NCI-H1694 treated with DMSO at 0.1 percent for 48 hours (cell line): ENCODE data around the gene ABCG8.

ENCODE experiments used
- DNase-seq: peaks from one replicate; lab custom pipeline; 2025; lab: John Stamatoyannopoulos, UW

ABCG8 gene

DNA sequence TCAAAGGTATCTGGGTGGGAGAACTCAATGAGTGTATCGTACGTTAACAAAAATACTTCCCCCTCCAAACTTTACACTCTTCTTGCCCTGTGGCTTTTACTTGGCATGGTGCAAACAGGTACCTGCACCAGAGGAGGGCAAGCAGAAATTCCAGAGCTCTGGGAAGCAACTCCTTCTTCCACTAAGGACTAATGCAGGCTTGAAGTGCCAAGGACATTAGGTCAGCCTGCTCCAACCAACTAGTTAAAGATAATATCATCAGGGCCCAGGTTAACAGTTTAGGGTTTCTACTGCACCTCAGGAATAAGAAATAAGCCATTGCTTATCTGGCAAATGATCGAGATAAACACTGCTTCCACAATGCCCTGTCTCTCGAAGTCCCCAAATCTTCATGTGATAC lies 86.7 kb downstream of the ABCG8 start:
- no peak for DNase-seq

GRCh38 chr2:43927442-43927841 lies 88.7 kb downstream of the ABCG8 start:
- DNase-seq, result no peak

GRCh38 chr2:43931293-43931692 lies 92.5 kb downstream of the ABCG8 start:
- DNase-seq, result no peak
